ENCODE data around the gene SLC2A6. TPM values are rescaled to one million over a fixed set of nuclear protein-coding genes. Genes with fewer than 3 reads are reported as not detected.

SLC2A6 gene
- total and polyA plus RNA-seq, 2 donors (not counting 1 experiment from before 2014, with no cell fraction given): 7.6 to 9.1 TPM

DNA sequence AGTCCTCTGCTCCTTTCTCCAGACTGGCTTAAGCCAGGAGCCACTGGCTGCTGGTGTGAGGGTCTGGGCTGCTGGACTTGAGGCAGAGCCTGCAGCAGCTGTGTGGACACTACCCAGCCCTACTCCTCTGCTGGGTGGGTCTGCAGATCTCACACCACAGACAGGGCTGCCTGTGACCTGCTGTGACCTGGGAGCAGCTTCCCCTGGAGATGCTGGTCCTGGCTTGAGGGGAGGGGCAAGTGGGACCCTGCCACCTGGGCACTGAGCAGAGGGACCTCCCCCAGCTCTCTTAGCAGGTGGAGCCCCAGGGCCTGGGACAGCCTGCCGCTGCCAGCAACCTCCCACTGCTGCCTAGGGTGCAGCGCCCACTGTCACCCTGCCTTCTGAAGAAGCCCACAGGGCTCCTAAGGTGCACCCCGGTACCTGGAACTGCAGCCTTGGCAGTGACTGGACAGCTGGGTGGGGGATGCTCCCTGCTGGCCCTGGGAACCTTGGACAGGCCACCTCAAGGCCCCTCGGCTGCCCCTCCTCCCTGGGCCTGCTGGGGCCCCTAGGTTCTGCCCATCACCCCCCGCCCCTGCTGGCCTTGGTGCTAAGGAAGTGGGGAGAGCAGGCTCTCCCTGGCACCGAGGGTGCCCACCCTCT lies 10.0 kb downstream of the SLC2A6 start:
- DNase-seq (ENCODE audit: low read depth in 2 of 2): no peak
- Histone ChIP-seq H3K4me1 (ENCODE audit: control insufficient read depth, extremely low read depth, insufficient read depth, low read length) (no peaks in the 10 kb centered on the region), H3K9me3 (ENCODE audit: control insufficient read depth, insufficient read depth, low read depth, low read length) (no peaks in the 10 kb centered on the region), H3K79me2 (ENCODE audit: control insufficient read depth, insufficient read depth, low read length) (no peaks in the 10 kb centered on the region), H3K27me3 (ENCODE audit: control insufficient read depth, insufficient read depth, low read length) (no peaks in the 10 kb centered on the region), H3K36me3 (ENCODE audit: control insufficient read depth, insufficient read depth, low read length) (peaks cover 3% of the 10 kb centered on the region), H3K9ac (ENCODE audit: insufficient read depth, low read length) (no peak overlapping the region), H3K4me2 (ENCODE audit: extremely low read depth, insufficient read depth, low read length) (no peak overlapping the region), H2AFZ (ENCODE audit: low read length) (no peak overlapping the region), H3K27ac (ENCODE audit: insufficient read depth, low read length) (no peak overlapping the region), H3K4me3 (replicated peaks in 1 of 4; ENCODE audit: control extremely low read depth in 1 of 4, insufficient read depth in 1 of 4, low read depth in 3 of 4, low read length in 4 of 4) (no peak overlapping the region), H4K20me1 (ENCODE audit: control insufficient read depth, extremely low read depth, insufficient read depth, low read length) (no peaks in the 10 kb centered on the region)
- TF ChIP-seq EZH2 (IDR thresholded peaks at IDR 0.05; ENCODE audit: low read length, missing control alignments): no peak
- TF ChIP-seq, protein P1, sequence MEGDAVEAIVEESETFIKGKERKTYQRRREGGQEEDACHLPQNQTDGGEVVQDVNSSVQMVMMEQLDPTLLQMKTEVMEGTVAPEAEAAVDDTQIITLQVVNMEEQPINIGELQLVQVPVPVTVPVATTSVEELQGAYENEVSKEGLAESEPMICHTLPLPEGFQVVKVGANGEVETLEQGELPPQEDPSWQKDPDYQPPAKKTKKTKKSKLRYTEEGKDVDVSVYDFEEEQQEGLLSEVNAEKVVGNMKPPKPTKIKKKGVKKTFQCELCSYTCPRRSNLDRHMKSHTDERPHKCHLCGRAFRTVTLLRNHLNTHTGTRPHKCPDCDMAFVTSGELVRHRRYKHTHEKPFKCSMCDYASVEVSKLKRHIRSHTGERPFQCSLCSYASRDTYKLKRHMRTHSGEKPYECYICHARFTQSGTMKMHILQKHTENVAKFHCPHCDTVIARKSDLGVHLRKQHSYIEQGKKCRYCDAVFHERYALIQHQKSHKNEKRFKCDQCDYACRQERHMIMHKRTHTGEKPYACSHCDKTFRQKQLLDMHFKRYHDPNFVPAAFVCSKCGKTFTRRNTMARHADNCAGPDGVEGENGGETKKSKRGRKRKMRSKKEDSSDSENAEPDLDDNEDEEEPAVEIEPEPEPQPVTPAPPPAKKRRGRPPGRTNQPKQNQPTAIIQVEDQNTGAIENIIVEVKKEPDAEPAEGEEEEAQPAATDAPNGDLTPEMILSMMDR (conservative IDR thresholded peaks at IDR 0.05 in 1 of 2, IDR thresholded peaks at IDR 0.05 in 1 of 2; ENCODE audit: low read depth in 1 of 2, low read length in 2 of 2): no peak

DNA sequence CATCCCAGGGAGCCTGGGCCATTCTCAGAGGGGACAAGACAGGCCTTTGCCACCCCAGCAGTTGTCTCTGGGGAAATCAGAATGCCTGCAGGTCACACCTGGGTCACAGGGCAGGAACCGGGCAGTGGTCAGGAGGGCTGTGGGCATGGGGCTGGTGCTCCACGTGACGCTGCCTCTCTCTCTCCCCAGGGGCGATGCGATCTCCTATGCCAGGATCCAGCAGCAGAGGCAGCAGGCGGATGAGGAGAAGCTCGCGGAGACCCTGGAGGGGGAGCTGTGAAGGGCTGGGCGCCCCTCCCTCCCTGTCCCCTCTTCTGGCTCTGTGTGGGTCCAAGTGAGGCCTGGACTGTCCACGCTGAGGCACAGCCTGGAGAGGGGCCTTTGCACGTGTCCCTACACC lies 10.5 kb downstream of the SLC2A6 start:
- no peak overlapping the region for H2AFZ ChIP-seq (ENCODE audit: low read length)
- H3K9me3 ChIP-seq (ENCODE audit: control insufficient read depth, insufficient read depth, low read depth, low read length): no peaks in the 10 kb centered on the region
- H3K9ac ChIP-seq (ENCODE audit: insufficient read depth, low read length): no peak overlapping the region
- H3K4me1 ChIP-seq (ENCODE audit: control insufficient read depth, extremely low read depth, insufficient read depth, low read length): no peaks in the 10 kb centered on the region
- no peaks in the 10 kb centered on the region for H3K36me3 ChIP-seq (ENCODE audit: control insufficient read depth, insufficient read depth, low read length)
- no peak overlapping the region for H3K4me3 ChIP-seq (replicated peaks in 1 of 4; ENCODE audit: control extremely low read depth in 1 of 4, insufficient read depth in 1 of 4, low read depth in 3 of 4, low read length in 4 of 4)
- H3K27ac ChIP-seq (ENCODE audit: insufficient read depth, low read length): no peak overlapping the region
- no peak for DNase-seq (ENCODE audit: low read depth in 2 of 2)
- no peaks in the 10 kb centered on the region for H4K20me1 ChIP-seq (ENCODE audit: control insufficient read depth, extremely low read depth, insufficient read depth, low read length)
- TF ChIP-seq EZH2 (IDR thresholded peaks at IDR 0.05; ENCODE audit: low read length, missing control alignments): no peak
- TF ChIP-seq, protein P1 (conservative IDR thresholded peaks at IDR 0.05 in 1 of 2, IDR thresholded peaks at IDR 0.05 in 1 of 2; ENCODE audit: low read depth in 1 of 2, low read length in 2 of 2): no peak
- no peaks in the 10 kb centered on the region for H3K27me3 ChIP-seq (ENCODE audit: control insufficient read depth, insufficient read depth, low read length)
- no peak overlapping the region for H3K4me2 ChIP-seq (ENCODE audit: extremely low read depth, insufficient read depth, low read length)
- no peaks in the 10 kb centered on the region for H3K79me2 ChIP-seq (ENCODE audit: control insufficient read depth, insufficient read depth, low read length)

DNA sequence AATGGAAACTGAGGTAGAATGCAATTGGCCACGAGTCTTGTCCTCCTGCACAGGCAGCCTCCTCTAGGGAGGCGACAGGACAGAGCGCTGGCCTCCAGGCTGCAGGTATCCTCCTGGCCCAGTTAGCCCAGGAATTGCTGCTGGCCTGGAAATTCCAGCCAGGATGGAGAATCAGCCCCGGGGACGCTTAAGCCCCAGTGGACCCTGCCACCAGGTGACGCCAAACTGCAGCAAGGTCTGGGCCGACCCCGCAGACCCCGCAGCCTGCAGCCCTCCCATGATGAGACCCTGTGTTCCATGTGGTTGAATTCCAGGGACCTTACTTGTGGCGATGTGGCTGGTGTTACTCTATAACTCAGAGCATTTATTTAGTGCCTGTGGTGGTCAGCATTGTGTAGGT lies 11.8 kb downstream of the SLC2A6 start:
- Histone ChIP-seq H3K4me3 (replicated peaks in 1 of 4; ENCODE audit: control extremely low read depth in 1 of 4, insufficient read depth in 1 of 4, low read depth in 3 of 4, low read length in 4 of 4) (no peak overlapping the region), H3K36me3 (ENCODE audit: control insufficient read depth, insufficient read depth, low read length) (no peaks in the 10 kb centered on the region), H3K79me2 (ENCODE audit: control insufficient read depth, insufficient read depth, low read length) (no peaks in the 10 kb centered on the region), H3K9ac (ENCODE audit: insufficient read depth, low read length) (no peak overlapping the region), H2AFZ (ENCODE audit: low read length) (no peak overlapping the region), H3K27me3 (ENCODE audit: control insufficient read depth, insufficient read depth, low read length) (no peaks in the 10 kb centered on the region), H4K20me1 (ENCODE audit: control insufficient read depth, extremely low read depth, insufficient read depth, low read length) (no peaks in the 10 kb centered on the region), H3K27ac (ENCODE audit: insufficient read depth, low read length) (no peak overlapping the region), H3K4me1 (ENCODE audit: control insufficient read depth, extremely low read depth, insufficient read depth, low read length) (no peaks in the 10 kb centered on the region), H3K4me2 (ENCODE audit: extremely low read depth, insufficient read depth, low read length) (no peak overlapping the region), H3K9me3 (ENCODE audit: control insufficient read depth, insufficient read depth, low read depth, low read length) (no peaks in the 10 kb centered on the region)
- DNase-seq (ENCODE audit: low read depth in 2 of 2): no peak
- TF ChIP-seq EZH2 (IDR thresholded peaks at IDR 0.05; ENCODE audit: low read length, missing control alignments): no peak
